GM06990 (cell line): ENCODE data around the gene INSM1.

Experiments used
- DNase-seq: peaks from one replicate; pipeline ENCODE4 v3.0.0-alpha.2; 2011; ENCODE audit not compliant: insufficient read length; ENCODE audit errors: extremely low read depth
- H3K27me3 ChIP-seq: replicated peaks from 2 replicates; pipeline ENCODE4 v1.6.0; 2011; ENCODE audit warnings: low read length; ENCODE audit not compliant: control insufficient read depth, insufficient read depth
- H3K36me3 ChIP-seq: 2 replicates; pipeline ENCODE4 v1.5.1; 2011; ENCODE audit warnings: low read length; ENCODE audit not compliant: control insufficient read depth, insufficient read depth
- H3K4me3 ChIP-seq: replicated peaks from 2 replicates; pipeline ENCODE4 v1.5.1; 2011; ENCODE audit warnings: low read depth, mild to moderate bottlenecking, control low read depth, low read length
- TF ChIP-seq, protein P1 (sequence below): IDR thresholded peaks from 2 replicates; pipeline ENCODE4 v1.5.1; 2011; ENCODE audit warnings: low read length, control low read depth, mild to moderate bottlenecking, inconsistent platforms; ENCODE audit not compliant: insufficient read depth, poor library complexity, severe bottlenecking

INSM1 gene

GRCh38 chr20:20391766-20392165, 23.9 kb downstream of the INSM1 start:
- H3K27me3 ChIP-seq = no peaks in the 10 kb centered on the region
- H3K4me3 ChIP-seq = no peak overlapping the region
- H3K36me3 ChIP-seq = no peaks in the 10 kb centered on the region
- DNase-seq = no peak
- TF ChIP-seq, protein P1, sequence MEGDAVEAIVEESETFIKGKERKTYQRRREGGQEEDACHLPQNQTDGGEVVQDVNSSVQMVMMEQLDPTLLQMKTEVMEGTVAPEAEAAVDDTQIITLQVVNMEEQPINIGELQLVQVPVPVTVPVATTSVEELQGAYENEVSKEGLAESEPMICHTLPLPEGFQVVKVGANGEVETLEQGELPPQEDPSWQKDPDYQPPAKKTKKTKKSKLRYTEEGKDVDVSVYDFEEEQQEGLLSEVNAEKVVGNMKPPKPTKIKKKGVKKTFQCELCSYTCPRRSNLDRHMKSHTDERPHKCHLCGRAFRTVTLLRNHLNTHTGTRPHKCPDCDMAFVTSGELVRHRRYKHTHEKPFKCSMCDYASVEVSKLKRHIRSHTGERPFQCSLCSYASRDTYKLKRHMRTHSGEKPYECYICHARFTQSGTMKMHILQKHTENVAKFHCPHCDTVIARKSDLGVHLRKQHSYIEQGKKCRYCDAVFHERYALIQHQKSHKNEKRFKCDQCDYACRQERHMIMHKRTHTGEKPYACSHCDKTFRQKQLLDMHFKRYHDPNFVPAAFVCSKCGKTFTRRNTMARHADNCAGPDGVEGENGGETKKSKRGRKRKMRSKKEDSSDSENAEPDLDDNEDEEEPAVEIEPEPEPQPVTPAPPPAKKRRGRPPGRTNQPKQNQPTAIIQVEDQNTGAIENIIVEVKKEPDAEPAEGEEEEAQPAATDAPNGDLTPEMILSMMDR = no peak

DNA sequence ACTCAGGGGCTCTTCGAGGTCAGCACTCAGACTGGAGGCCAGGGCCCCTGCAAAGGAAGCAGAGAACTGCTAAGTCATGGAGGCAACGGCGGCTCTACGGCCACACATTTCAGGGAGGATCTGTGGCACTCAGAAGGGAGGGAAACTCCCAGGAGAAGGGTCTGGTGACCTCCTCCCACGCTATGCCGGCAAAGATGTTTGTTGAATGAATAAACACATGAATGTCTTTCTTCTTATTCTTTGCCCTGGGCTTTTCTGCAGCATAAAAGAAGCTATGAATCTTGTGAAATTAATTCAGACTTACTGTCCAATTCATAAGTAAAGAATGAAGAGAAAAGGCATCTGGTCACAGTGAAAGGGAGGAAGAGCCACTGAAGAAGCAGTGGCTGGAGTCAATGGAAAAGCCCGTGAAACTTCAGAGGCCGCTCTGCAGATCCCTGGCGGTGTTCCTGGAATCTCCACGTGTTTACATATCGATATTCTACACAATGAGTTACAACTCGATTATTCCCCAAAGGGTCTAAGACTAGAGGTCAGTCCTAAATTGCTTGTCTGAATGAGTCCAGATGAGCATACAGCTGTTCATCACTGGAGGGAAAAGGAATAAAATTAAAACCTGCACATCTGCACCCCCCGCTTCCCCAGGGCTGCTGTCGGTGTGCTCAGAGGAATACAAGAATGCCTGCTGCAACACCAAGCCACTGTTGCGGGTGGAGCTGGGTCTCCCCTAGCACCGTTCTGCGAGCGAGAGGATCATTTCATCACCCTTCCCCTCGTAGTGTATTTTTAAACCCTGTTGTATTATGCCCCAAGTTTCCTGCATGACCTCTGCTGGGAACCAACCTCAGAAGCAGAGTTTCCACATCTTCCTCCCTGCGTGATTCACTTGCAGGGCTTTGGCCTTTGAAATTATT, 25.6 kb downstream of the INSM1 start:
- Histone ChIP-seq H3K27me3 (no peaks in the 10 kb centered on the region), H3K36me3 (no peaks in the 10 kb centered on the region), H3K4me3 (no peak overlapping the region)
- DNase-seq = no peak
- TF ChIP-seq, protein P1 = no peak

- no peak for DNase-seq
- Histone ChIP-seq H3K36me3 (no peaks in the 10 kb centered on the region), H3K27me3 (no peaks in the 10 kb centered on the region), H3K4me3 (no peak overlapping the region)
- TF ChIP-seq, protein P1 = no peak
These were observed 27.2 kb downstream of the INSM1 start for GRCh38 chr20:20395087-20395486.

- TF ChIP-seq, protein P1 = no peak
- no peaks in the 10 kb centered on the region for H3K36me3 ChIP-seq
- no peak for DNase-seq
- no peak overlapping the region for H3K4me3 ChIP-seq
- H3K27me3 ChIP-seq = no peaks in the 10 kb centered on the region
These were observed 28.1 kb downstream of the INSM1 start for GRCh38 chr20:20395903-20396568.

GRCh38 chr20:20396794-20397193, 28.9 kb downstream of the INSM1 start:
- Histone ChIP-seq H3K4me3 (no peak overlapping the region), H3K36me3 (no peaks in the 10 kb centered on the region), H3K27me3 (no peaks in the 10 kb centered on the region)
- TF ChIP-seq, protein P1 = no peak
- DNase-seq = no peak
